Measurements from ENCODE around the gene ZNF565. TPM values are rescaled to one million over a fixed set of nuclear protein-coding genes. Genes with fewer than 3 reads are reported as not detected.
"Not testable (repeated sequence)": the region's sequence is repeated elsewhere in the genome, so short reads cannot be mapped to it uniquely, and the experiment has no call there.

Gene ZNF565
- total RNA-seq, 4 donors from 2014 or later = 1.4 to 4.5 (median 3.7) TPM

- TF ChIP-seq CTCF (IDR thresholded peaks at IDR 0.05) (no peak), POLR2A (IDR thresholded peaks at IDR 0.05) (no peak)
- 88 to 100% methylated on average over 2 of the region's 2 CpGs for WGBS, 2 donors
- intact Hi-C loops (cut with DNase I; ENCODE audit: low total_unique reads) = no loop called here
These were observed 18.2 kb downstream of the ZNF565 start for GRCh38 chr19:36196249-36196648.

GRCh38 chr19:36186722-36187121, 27.7 kb downstream of the ZNF565 start:
- H3K4me3 ChIP-seq (ENCODE audit: low read depth, poor library complexity, severe bottlenecking); DNase-seq (ENCODE audit: low spot score in 2 of 2); intact Hi-C loops (cut with DNase I; ENCODE audit: low total_unique reads): not testable (repeated sequence)
- WGBS, 2 donors = 67 to 77% methylated on average over 5 of the region's 5 CpGs

More at GRCh38 chr19:36196249-36196648, 18.2 kb downstream of the ZNF565 start:
- no peak overlapping the region for H3K4me3 ChIP-seq (ENCODE audit: low read depth, poor library complexity, severe bottlenecking)
- DNase-seq (ENCODE audit: low spot score in 2 of 2) = no peak

- 81 to 83% methylated on average over 10 of the region's 10 CpGs for WGBS, 2 donors
- intact Hi-C loops (cut with DNase I; ENCODE audit: low total_unique reads) = no loop called here
- no peak overlapping the region for H3K4me3 ChIP-seq (ENCODE audit: low read depth, poor library complexity, severe bottlenecking)
- TF ChIP-seq POLR2A (IDR thresholded peaks at IDR 0.05) (no peak), CTCF (IDR thresholded peaks at IDR 0.05) (no peak)
- DNase-seq (ENCODE audit: low spot score in 2 of 2) = no peak
These were observed 31.2 kb downstream of the ZNF565 start for GRCh38 chr19:36183245-36183628.

GRCh38 chr19:36182612-36183244, 31.7 kb downstream of the ZNF565 start:
- WGBS, 2 donors = 81% methylated on average over 17 of the region's 17 CpGs
- DNase-seq (ENCODE audit: low spot score in 2 of 2) = no peak
- no peak overlapping the region for H3K4me3 ChIP-seq (ENCODE audit: low read depth, poor library complexity, severe bottlenecking)
- TF ChIP-seq CTCF (IDR thresholded peaks at IDR 0.05) = no peak
- no peak for TF ChIP-seq POLR2A (IDR thresholded peaks at IDR 0.05)
- intact Hi-C loops (cut with DNase I; ENCODE audit: low total_unique reads) = no loop called here

- 37 to 56% methylated on average over 2 of the region's 2 CpGs for WGBS, 2 donors
- intact Hi-C loops (cut with DNase I; ENCODE audit: low total_unique reads); DNase-seq (ENCODE audit: low spot score in 2 of 2); H3K4me3 ChIP-seq (ENCODE audit: low read depth, poor library complexity, severe bottlenecking): not testable (repeated sequence)
These were observed 35.4 kb downstream of the ZNF565 start for GRCh38 chr19:36179077-36179476.

- 81 to 87% methylated on average over 8 of the region's 8 CpGs for WGBS, 2 donors
These were observed 40.6 kb downstream of the ZNF565 start for GRCh38 chr19:36173846-36174245.

GRCh38 chr19:36172852-36173251, 41.6 kb downstream of the ZNF565 start:
- no peak for DNase-seq (ENCODE audit: low spot score in 2 of 2)
- intact Hi-C loops (cut with DNase I; ENCODE audit: low total_unique reads) = no loop called here
- TF ChIP-seq POLR2A (IDR thresholded peaks at IDR 0.05) (no peak), CTCF (IDR thresholded peaks at IDR 0.05) (no peak)
- no peak overlapping the region for H3K4me3 ChIP-seq (ENCODE audit: low read depth, poor library complexity, severe bottlenecking)
- 94 to 95% methylated on average over 5 of the region's 5 CpGs for WGBS, 2 donors

More at GRCh38 chr19:36173846-36174245, 40.6 kb downstream of the ZNF565 start:
- H3K4me3 ChIP-seq (ENCODE audit: low read depth, poor library complexity, severe bottlenecking); DNase-seq (ENCODE audit: low spot score in 2 of 2); intact Hi-C loops (cut with DNase I; ENCODE audit: low total_unique reads): not testable (repeated sequence)
